GM18909 (cell line): ENCODE measurements around the gene OR2AJ1.

Source experiments
- ATAC-seq: cut with Tn5 transposase; IDR thresholded peaks from one replicate; pipeline ENCODE4 v1.9.1; 2021; ENCODE audit warnings: mild to moderate bottlenecking; ENCODE audit not compliant: unreplicated experiment, poor library complexity

The OR2AJ1 gene

DNA sequence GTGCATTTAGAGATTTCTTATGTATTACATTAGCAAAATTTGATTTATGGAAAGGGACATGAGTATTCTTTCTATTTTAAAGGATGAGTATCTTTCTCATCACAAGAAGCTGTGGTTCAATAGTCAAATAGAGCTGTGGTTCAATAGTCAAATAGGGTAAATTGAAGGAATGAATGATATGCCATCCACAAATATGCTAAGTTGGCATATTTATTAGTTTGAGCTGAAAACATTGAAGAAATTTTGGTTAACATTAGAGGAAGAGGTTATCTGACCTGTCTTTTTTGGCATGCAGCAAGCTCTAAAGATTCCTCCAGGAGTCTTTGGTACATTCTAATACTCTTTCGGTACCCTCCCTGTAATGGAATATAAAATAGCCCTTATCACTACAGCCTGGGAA lies 28.7 kb downstream of the OR2AJ1 start:
- no peak for ATAC-seq

DNA sequence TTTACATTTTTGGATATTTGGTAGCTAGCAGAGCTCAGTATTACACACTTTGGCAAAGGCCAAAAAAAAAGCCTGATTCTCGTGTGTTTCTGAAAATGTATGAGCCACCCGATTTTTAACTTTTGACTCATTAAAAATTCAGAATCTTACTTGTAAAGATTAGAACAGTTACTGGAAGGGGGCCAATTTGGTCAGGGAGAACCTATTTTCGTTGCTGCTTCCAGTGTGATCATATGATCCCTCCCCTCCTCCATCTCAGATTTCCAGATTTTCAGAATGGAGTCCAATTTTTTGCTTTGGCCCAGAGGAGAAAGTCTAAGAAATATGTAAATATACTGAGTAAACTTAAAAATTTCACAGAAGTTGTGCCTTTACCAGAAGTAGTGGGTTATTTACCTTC lies 37.1 kb downstream of the OR2AJ1 start:
- no peak for ATAC-seq

DNA sequence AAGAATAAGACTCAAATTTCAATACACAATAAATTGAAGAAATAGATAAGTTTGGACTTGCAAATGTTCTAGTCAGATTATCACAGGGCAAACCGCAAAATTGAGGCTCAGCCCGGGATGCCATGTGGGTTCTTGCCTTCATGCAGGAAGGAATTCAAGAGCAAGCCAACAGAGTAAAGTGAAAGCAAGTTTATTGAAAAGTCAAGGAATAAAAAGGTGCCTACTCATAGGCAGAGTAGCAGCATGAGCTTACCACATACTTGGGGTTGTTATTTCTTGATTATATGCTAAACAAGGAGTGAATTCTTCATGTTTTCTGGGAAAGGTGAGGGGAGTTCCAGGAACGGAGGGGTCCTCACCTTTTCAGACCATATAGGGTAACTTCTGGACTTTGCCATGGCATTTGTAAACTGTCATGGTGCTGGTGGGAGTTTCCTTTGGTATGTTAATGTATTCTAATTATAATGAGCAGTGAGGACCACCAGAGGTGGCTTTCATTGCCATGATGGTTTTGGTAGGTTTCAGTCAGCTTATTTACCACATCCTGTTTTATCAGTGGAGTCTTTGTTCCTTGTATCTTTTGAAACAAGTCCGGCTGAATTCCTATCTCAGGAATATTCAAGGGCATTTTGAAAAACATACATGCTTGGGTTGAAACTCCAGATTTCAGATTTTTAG lies 38.4 kb downstream of the OR2AJ1 start:
- no peak for ATAC-seq

DNA sequence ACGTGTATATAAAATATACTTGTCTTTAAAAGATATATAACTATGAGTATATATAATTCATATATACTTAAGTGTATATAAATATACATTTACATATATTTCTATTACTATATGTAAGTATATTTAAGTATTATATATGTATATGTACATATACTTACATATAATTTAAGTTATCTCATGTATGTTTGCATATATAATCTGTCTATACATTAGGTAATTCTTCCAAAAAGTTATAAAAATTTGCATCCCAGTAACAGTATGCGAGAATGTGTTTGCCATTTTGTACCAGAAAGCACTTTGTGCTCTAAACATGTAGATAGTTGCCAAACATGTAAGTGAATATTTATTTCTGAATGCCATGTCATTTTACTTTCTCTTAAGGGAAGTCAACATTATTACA lies 40.2 kb downstream of the OR2AJ1 start, which contains the start of gene OR2AK2:
OR2AK2 (plus strand) TSS at position 301 of the 400 bp plus-strand sequence. CDS start 144 bp downstream, outside the sequence.
- ATAC-seq = no peak

DNA sequence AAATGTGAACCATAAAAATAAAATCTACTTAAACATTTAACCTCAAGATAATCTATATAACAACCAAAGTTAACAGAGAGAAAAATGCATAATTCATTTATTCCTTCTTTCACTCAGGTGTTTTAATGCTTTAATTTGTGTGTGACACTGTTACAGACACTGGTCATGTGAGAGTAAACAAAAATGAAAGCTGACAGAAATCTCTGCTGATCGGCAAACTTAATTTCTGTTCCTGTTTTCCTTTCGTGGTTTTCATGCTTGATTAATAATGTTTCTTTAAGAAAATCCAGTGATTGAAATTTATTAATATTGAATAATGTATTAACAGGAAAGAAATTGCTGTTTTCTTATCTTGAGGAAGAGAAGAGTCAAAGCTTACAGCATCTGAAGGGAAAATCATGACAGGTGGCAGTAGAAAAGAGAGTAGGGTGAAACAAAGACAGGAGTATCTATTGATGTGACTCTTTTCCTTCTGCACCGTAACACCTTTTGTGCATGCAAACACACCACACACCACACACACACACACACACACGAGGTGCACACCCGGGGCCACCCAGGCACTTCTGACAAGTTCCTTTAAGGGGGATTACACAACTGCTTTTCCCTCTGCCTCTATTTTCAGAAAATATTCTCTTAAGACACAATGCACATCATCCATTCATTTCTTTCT lies 42.0 kb downstream of the OR2AJ1 start:
- peak; percentile 80 for ATAC-seq
